ENCODE measurements around the gene CD28.

DNA sequence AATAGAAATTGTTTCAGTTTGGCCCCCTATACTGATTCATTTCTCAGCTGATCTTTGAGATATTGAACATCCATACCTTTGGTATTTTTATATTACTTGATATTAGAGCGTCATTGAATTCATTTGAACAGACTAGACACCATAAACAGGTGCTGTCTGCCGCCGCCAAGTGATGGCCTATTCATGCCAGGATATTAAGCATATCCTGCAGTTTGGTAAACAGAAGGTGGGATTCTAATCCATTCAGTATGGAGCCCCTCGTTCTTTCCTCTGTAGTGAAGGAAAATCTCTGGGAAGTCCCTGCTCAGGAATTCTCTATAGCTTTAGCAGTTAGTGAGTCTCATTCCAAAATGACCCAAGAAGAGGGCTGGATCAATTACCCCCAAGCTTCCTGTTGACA lies 23.0 kb upstream of the CD28 start:
- TF ChIP-seq POLR2A (IDR thresholded peaks at IDR 0.05): no peak
- TF ChIP-seq, protein P1, sequence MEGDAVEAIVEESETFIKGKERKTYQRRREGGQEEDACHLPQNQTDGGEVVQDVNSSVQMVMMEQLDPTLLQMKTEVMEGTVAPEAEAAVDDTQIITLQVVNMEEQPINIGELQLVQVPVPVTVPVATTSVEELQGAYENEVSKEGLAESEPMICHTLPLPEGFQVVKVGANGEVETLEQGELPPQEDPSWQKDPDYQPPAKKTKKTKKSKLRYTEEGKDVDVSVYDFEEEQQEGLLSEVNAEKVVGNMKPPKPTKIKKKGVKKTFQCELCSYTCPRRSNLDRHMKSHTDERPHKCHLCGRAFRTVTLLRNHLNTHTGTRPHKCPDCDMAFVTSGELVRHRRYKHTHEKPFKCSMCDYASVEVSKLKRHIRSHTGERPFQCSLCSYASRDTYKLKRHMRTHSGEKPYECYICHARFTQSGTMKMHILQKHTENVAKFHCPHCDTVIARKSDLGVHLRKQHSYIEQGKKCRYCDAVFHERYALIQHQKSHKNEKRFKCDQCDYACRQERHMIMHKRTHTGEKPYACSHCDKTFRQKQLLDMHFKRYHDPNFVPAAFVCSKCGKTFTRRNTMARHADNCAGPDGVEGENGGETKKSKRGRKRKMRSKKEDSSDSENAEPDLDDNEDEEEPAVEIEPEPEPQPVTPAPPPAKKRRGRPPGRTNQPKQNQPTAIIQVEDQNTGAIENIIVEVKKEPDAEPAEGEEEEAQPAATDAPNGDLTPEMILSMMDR (IDR thresholded peaks at IDR 0.05): no peak
